Suprapubic skin (tissue), 4 donors: ENCODE data around the gene CELF4. TPM values are rescaled to one million over a fixed set of nuclear protein-coding genes. Genes with fewer than 3 reads are reported as not detected.

Experiments used
- DNase-seq, 2 donors: peaks; one replicate each; pipeline ENCODE4 v3.0.0-alpha.2; 2019; ENCODE audit warnings: low spot score in 2 of 2
- H3K27ac ChIP-seq: fragments of 200-600 bp; sonication (generic); one replicate; pipeline ENCODE4 v1.5.1; 2019
- H3K27me3 ChIP-seq: fragments of 200-600 bp; sonication (generic); one replicate; pipeline ENCODE4 v1.5.1; 2019
- H3K36me3 ChIP-seq: fragments of 200-600 bp; sonication (generic); one replicate; pipeline ENCODE4 v1.5.1; 2019
- H3K4me1 ChIP-seq: fragments of 200-600 bp; sonication (generic); one replicate; pipeline ENCODE4 v1.5.1; 2019
- H3K4me3 ChIP-seq: fragments of 200-600 bp; sonication (generic); one replicate; pipeline ENCODE4 v1.5.1; 2019; ENCODE audit warnings: mild to moderate bottlenecking
- H3K9me3 ChIP-seq: fragments of 200-600 bp; sonication (generic); one replicate; pipeline ENCODE4 v1.5.1; 2019
- EP300 ChIP-seq: sonication (generic); formaldehyde crosslinking; IDR thresholded peaks from one replicate; pipeline ENCODE4 v1.6.1; 2017; ENCODE audit warnings: antibody characterized with exemption
- POLR2A ChIP-seq, 2 donors: fragments of 450-650 bp; IDR thresholded peaks; one replicate each; pipeline ENCODE4 v1.6.1; 2017; ENCODE audit warnings: antibody characterized with exemption in 2 of 2, mild to moderate bottlenecking in 2 of 2, moderate library complexity in 2 of 2
- POLR2AphosphoS5 ChIP-seq, 3 donors: sonication (generic); formaldehyde crosslinking; IDR thresholded peaks; one replicate each; pipeline ENCODE4 v1.6.1; 2017; ENCODE audit warnings: antibody characterized with exemption in 3 of 3
- WGBS: methylation state at CpG from one replicate; pipeline ENCODE4 v1.1.5; 2018; 5-methylcytosine and 5-hydroxymethylcytosine counted together
- total RNA-seq, 4 donors: library from RNA; depleted of rRNA; stranded (reverse); fragments of >200 nt; gene quantifications; one replicate each; pipeline ENCODE4 v1.1.0, GENCODE V29; 2016
- TF ChIP-seq, protein P1 (sequence below), 2 donors: fragments of 200-600 bp in 1 of 2; fragments of 450-650 bp in 1 of 2; sonication (generic) in 1 of 2; IDR thresholded peaks; one replicate each; pipeline ENCODE4 v1.5.1; 2016 to 2019; ENCODE audit warnings: antibody characterized with exemption in 2 of 2, mild to moderate bottlenecking in 1 of 2, moderate library complexity in 1 of 2

Gene CELF4
- total RNA-seq, 4 donors from 2014 or later: not detected

DNA sequence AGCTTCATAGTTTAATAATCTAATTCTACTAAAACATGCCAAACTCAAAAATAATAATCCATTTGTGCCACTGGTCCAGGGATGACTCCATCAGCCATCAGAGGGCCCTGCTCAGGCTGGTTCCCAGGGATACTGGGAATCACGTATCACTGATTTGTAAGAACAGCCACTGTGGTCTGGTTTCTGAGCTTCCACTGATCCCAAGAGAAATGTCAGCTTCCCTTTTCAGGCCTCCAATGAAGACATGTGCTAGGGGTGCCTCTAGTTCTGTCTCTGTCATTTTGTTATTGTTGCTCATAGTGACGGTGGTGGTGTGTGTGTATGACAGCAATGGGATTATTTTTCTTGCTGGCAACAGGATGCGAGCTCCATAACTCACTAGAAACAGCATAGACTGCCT lies 83.2 kb downstream of the CELF4 start:
- Histone ChIP-seq H3K9me3 (no peaks in the 10 kb centered on the region), H3K36me3 (no peaks in the 10 kb centered on the region), H3K4me3 (no peak overlapping the region), H3K27me3 (peaks cover 67% of the 10 kb centered on the region), H3K4me1 (peaks cover 11% of the 10 kb centered on the region), H3K27ac (no peak overlapping the region)
- DNase-seq: no peak
- TF ChIP-seq, protein P1, sequence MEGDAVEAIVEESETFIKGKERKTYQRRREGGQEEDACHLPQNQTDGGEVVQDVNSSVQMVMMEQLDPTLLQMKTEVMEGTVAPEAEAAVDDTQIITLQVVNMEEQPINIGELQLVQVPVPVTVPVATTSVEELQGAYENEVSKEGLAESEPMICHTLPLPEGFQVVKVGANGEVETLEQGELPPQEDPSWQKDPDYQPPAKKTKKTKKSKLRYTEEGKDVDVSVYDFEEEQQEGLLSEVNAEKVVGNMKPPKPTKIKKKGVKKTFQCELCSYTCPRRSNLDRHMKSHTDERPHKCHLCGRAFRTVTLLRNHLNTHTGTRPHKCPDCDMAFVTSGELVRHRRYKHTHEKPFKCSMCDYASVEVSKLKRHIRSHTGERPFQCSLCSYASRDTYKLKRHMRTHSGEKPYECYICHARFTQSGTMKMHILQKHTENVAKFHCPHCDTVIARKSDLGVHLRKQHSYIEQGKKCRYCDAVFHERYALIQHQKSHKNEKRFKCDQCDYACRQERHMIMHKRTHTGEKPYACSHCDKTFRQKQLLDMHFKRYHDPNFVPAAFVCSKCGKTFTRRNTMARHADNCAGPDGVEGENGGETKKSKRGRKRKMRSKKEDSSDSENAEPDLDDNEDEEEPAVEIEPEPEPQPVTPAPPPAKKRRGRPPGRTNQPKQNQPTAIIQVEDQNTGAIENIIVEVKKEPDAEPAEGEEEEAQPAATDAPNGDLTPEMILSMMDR (IDR thresholded peaks at IDR 0.05): no peak
- TF ChIP-seq POLR2AphosphoS5 (IDR thresholded peaks at IDR 0.05) (no peak), POLR2A (IDR thresholded peaks at IDR 0.05) (no peak), EP300 (no peak)
- whole genome bisulfite sequencing: 49% methylated on average over 3 of the region's 3 CpGs

DNA sequence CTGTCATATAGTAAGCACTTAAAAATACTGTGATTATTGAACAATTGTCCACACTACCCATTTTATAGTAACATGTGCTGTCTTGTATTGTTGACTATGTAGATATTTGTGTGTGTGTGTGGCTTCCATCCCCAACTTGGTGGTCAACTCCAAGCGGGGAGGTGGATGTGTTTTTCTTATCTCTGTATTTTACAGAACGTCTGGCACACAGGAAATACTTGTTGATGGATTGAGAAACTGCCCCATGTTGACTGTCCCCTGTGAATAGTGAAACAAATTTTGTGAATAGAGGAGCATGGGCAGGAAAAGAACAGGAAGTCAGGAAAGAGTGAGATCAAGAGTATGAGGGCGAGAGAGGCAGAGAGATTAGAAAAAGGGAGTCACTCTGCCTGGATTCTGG lies 83.6 kb downstream of the CELF4 start:
- Histone ChIP-seq H3K4me1 (peaks cover 11% of the 10 kb centered on the region), H3K4me3 (no peak overlapping the region), H3K27ac (no peak overlapping the region), H3K27me3 (peaks cover 67% of the 10 kb centered on the region), H3K9me3 (no peaks in the 10 kb centered on the region), H3K36me3 (no peaks in the 10 kb centered on the region)
- TF ChIP-seq, protein P1 (IDR thresholded peaks at IDR 0.05): no peak
- TF ChIP-seq POLR2A (IDR thresholded peaks at IDR 0.05): no peak
- no peak for TF ChIP-seq POLR2AphosphoS5 (IDR thresholded peaks at IDR 0.05)
- TF ChIP-seq EP300: no peak
- no peak for DNase-seq
- WGBS: 39% methylated on average over 3 of the region's 3 CpGs

DNA sequence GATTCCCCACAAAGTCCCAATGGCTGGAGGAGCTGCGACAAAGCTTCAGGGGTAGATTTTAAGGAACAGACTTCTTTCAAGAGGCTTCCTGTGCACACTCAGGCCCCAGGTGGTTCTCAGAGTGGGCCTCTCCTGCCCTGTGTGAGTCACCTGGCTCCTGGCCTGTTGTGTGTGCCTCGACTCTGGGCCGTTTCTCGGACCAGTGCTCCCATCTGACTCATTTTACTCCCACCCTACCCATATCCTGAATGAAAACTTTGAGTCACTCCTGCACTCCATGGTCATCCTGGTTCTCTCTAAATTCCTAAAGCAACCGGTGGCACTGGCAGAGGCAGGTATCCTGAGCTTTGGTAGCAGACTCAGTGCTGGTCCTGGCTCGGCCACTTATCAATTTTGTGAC lies 84.1 kb downstream of the CELF4 start:
- Histone ChIP-seq H3K36me3 (no peaks in the 10 kb centered on the region), H3K4me1 (peaks cover 11% of the 10 kb centered on the region), H3K27ac (no peak overlapping the region), H3K27me3 (peaks cover 67% of the 10 kb centered on the region), H3K9me3 (no peaks in the 10 kb centered on the region), H3K4me3 (no peak overlapping the region)
- TF ChIP-seq POLR2AphosphoS5 (IDR thresholded peaks at IDR 0.05): no peak
- TF ChIP-seq, protein P1 (IDR thresholded peaks at IDR 0.05): no peak
- TF ChIP-seq EP300: no peak
- no peak for TF ChIP-seq POLR2A (IDR thresholded peaks at IDR 0.05)
- WGBS: 68% methylated on average over 6 of the region's 6 CpGs
- no peak for DNase-seq

DNA sequence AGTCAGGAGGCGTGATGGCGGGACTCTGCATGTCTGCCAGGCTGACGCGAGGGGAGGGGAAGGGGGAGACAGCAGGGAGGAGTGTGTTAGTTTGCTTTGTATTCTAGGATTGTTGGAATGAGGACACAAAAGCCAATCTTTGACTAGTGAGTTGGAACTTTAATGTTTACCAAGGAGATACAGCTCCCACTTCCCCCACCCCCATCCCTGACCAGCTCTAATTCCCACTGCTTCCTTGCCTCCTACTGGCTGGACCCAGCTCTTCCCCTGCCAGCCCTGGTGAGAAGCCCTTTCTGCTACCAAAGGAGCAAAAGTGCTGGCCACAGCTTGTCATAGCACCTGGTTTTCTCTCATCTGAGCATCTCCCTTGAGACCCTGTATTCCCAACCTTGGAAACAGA lies 84.5 kb downstream of the CELF4 start:
- WGBS: 66% methylated on average over 4 of the region's 4 CpGs
- no peaks in the 10 kb centered on the region for H3K9me3 ChIP-seq
- H3K36me3 ChIP-seq: no peaks in the 10 kb centered on the region
- TF ChIP-seq, protein P1 (IDR thresholded peaks at IDR 0.05): no peak
- no peak for TF ChIP-seq POLR2A (IDR thresholded peaks at IDR 0.05)
- TF ChIP-seq POLR2AphosphoS5 (IDR thresholded peaks at IDR 0.05): no peak
- no peak for TF ChIP-seq EP300
- H3K4me3 ChIP-seq: no peak overlapping the region
- no peak overlapping the region for H3K27ac ChIP-seq
- DNase-seq: no peak
- peaks cover 11% of the 10 kb centered on the region for H3K4me1 ChIP-seq
- H3K27me3 ChIP-seq: peaks cover 65% of the 10 kb centered on the region

DNA sequence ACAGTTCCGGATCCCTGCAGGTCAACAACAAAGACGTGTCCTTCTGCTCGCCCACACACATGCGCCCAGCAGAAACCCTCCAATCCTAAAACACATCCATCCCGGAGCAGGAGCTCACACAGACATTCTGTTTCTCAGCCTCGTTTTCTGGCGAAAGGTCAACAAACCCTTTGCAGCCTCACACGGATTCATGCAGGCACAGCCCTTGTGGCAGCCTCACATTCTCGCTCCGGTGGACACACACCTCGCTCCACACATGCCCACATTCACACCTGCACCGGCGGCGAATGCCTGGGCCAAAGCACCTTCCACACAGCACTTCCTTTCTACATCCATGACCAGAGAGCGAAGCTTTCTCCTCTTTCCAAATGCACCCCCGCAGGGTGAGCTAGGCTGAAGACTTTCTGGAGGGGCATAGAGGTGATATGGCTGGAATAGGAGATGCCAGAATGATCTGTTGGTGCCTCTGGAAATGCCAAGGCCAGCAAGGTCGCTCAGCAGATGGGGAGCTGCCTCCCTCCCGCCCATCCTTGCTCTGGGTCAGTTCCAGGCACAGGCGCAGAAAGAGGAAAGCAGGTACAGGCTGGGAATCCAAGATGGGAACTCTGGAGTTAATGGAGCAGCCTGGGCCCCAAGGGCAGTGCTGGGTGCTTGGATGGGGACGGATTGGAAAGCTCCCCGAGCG lies 88.8 kb downstream of the CELF4 start:
- TF ChIP-seq POLR2A (IDR thresholded peaks at IDR 0.05) (no peak), POLR2AphosphoS5 (IDR thresholded peaks at IDR 0.05) (no peak), EP300 (no peak)
- TF ChIP-seq, protein P1 (IDR thresholded peaks at IDR 0.05): no peak
- H3K27me3 ChIP-seq: peaks cover 36% of the 10 kb centered on the region
- H3K36me3 ChIP-seq: no peaks in the 10 kb centered on the region

More for the DNA sequence above, 88.8 kb downstream of the CELF4 start:
- H3K9me3 ChIP-seq: no peaks in the 10 kb centered on the region
- WGBS: 68% methylated on average over 22 of the region's 22 CpGs
- H3K27ac ChIP-seq: no peak overlapping the region
- no peaks in the 10 kb centered on the region for H3K4me1 ChIP-seq
- no peak overlapping the region for H3K4me3 ChIP-seq
- no peak for DNase-seq
